ELF-1 (cell line): ENCODE measurements around the gene LYRM4.
"Not testable (repeated sequence)": the region's sequence is repeated elsewhere in the genome, so short reads cannot be mapped to it uniquely, and the experiment has no call there.

Source experiments
- DNase-seq: peaks from one replicate; pipeline ENCODE4 v3.0.0-alpha.2; 2016; ENCODE audit warnings: low read depth, low spot score

Gene LYRM4

GRCh38 chr6:5122504-5123112 lies 138.1 kb downstream of the LYRM4 start:
- no peak for DNase-seq

- no peak for DNase-seq
Observed at GRCh38 chr6:5121956-5122355, 138.8 kb downstream of the LYRM4 start.

DNA sequence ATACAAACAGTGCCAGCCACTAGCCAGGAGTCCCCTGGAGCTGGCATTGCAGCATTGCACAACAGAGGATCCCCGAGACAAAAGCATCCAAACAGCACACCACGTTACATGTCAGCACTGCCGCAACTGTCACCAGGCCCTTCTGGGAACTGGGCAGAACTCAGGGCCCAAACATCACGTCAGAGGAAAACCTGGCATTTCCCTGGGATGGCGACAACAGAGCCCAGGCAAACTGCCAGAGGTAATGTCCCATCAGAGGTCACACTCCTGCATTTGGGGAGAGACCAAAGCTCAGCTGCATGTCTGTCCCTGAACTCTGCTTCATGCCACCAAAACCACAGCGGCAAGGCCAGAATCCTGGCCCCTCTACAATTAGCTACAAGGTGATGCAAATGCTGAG lies 139.3 kb downstream of the LYRM4 start:
- DNase-seq: no peak

GRCh38 chr6:5120543-5120942 lies 140.2 kb downstream of the LYRM4 start:
- not testable (repeated sequence) for DNase-seq

DNA sequence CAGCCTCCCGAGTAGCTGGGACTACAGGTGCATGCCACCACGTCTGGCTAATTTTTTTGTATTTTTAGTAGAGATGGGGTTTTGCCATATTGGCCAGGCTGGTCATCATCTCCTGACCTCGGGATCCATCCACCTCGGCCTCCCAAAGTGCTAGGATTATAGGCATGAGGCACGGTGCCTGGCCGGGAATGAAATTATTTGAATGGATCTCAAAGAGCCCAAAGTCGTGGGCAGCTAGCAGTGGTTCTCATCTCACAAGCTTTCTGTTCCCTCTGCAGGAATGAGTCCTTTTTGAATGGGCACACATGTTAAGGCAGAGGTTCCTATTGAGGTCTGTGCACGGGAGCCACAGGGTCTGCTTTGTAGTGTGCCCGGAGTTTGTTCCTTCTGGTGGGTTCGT lies 140.7 kb downstream of the LYRM4 start:
- no peak for DNase-seq

DNA sequence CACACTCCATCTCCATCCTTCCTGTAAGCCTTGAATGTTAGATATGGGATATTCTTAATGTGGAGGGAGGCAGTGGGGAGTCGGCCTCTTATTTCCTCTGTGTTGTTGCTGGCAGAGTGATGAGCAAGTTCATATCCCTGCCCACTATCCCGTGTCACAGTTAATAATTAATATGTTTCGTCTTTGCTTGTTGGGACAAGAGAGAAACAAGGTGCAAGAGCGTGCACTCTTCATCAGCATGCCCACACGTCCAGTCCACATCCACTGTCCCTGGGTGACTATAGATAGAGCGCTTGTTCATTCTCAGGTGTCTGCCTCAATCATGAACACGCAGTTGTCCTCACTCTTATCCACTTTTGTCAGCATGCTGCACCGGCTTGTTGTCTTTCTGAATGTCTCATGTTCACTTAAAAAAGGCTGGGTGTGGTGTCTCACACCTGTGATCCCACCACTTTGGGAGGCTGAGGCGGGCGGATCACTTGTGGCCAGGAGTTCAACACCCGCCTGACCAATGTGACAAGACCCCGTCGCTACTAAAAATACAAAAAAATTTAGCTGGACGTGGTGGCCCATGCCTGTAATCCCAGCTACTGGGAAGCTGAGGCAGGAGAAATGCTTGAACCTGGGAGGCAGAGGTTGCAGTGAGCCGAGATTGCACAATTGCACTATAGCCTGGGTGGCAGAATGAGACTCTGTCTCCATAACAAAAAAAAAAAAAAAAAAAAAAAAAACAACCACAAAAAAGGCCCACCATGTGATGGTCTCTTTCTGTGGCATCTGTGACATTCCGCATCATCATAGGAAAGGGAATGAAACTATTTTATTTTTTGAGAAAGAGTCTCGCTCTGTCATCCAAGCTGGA lies 141.4 kb downstream of the LYRM4 start:
- no peak for DNase-seq

GRCh38 chr6:5116243-5116991 lies 144.3 kb downstream of the LYRM4 start:
- no peak for DNase-seq

DNA sequence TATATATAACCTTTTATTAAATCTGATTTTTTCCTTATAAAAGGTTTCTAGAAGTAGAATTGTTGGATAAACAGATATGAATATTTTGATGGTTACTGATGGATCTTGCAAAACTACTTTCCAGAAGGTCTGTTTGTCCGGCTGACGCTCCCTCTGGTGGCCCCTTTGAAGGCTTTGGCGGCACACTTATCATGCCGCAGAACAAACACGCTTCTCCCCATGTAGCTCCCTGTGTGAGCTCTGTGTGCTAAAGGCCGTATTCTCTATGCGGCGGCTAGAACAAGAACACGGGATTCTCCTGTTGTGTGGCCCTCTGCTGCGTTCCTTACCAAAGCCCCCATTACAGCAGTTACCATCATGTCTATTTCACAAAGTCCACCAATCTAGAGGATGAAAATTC lies 145.6 kb downstream of the LYRM4 start:
- DNase-seq: no peak

- DNase-seq: no peak
Observed at GRCh38 chr6:5113096-5113495, 147.7 kb downstream of the LYRM4 start.

GRCh38 chr6:5112066-5112799 lies 148.5 kb downstream of the LYRM4 start:
- peak; percentile 29 for DNase-seq

DNA sequence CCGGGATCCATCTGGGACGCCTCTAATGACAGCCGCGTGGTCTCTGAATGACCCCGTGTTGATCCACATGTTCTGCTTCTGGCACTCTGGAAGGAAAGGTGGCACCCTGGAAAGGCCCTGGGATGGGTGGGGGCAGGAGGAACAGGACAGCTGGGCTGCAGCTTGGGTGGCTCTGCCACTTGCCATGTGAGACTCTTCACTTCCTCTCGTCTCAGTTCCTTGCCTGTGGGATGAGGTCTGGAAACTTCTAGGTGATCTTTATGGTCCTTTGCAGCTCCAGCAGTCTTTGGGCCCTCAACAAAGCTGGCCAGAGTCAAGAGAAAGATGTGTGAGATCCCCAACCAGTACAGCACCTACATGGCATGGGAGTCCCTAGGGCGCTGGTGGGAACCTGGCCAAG lies 149.1 kb downstream of the LYRM4 start:
- DNase-seq: no peak

DNA sequence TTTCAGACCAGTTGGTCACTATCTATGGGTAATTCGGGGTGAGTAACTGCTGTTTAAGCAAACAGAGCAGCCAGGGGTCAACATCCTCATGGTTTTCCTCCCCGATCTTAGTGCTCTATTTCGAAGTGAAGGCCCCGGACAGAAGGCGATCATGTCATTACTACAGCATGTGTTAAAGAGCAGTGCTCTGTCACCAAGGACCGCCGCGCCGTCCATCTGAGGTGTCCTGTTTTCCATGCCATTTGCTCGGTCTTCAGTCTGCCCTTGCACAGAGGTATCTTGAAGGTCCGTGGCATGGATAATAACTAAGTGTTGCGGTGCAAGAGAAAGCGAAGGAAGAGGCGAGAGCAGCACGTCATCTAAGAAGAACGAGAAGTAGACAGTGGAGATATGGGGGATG lies 150.5 kb downstream of the LYRM4 start:
- DNase-seq: no peak

DNA sequence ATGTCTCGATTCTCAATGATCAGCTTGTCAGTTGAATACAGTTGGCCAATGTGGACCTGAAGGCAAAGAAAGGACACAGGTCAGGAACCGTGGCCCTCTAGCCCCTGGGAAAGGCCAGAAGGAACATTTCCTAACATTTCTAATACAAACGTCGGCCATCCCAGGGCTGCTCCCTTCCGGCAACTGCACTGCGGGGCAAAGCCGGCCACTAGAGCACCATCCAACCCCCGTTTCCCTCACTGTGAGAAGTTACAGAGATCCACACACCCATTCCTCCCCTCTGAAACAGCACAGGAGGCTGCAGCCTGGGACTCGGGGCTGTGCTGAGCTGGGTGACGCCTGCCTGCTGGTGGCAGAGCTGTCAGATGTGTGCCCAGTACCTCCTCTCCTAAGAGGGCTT lies 151.3 kb downstream of the LYRM4 start:
- DNase-seq: no peak

- no peak for DNase-seq
Observed at GRCh38 chr6:5108536-5109150, 152.1 kb downstream of the LYRM4 start.

DNA sequence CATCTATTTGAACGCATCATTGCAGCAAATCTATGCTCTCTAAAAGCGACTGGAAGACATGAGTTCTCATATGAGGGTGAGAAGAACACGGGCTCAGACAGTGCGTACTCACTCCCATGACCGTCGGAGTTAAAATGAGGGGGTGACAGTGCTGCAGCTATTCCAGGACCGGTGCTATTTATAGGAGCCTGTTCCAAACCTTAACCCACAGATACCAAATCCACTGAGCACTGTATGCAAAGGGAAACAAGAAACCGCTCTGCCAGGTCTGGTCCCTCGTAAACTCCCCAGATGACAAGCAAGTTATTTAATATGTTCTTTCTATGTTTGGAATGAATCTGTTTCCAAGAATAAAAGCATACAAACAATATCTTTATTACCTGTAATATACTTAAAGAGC lies 152.7 kb downstream of the LYRM4 start:
- DNase-seq: no peak

GRCh38 chr6:5107341-5107740 lies 153.4 kb downstream of the LYRM4 start:
- no peak for DNase-seq

GRCh38 chr6:5105146-5105545 lies 155.6 kb downstream of the LYRM4 start:
- DNase-seq: no peak

DNA sequence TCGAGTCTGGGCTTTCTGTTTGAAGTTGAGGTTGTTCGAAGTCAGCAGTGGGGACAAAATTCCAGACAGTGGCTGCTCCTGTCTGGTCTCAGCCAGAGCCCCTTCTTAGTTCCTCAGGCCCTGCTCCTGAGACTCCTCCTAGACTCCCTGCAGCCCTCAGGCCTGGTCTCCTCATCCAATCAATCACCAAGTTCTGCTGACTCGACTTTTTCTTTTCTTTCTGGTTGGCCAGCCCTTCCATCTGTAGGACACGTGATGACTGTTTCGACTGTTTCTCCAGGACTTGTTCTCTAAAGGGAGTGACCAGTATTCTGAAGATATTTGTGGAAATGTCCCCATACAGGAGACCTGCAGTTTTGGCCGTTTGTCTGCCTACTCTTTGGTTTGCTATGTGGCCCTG lies 156.1 kb downstream of the LYRM4 start:
- peak; percentile 69 for DNase-seq

DNA sequence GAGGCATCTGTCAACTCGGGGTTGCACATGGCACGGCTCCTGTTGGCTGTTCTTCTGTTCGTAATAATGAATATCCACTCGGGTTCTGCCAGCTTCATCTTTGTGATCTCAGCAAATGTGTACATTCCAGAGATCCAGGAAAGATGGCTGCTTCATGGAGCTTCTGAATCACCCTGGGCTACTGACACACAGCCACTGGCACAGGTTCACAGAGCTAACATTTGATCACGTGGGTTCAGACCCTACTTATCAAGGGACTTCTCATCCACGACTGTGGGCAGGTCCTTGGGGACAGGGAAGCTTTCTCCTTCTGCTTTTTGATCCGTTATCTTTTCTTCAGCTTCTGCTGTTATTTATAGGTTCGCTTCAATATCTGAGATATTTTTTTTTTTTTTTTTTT lies 157.5 kb downstream of the LYRM4 start:
- DNase-seq: no peak

DNA sequence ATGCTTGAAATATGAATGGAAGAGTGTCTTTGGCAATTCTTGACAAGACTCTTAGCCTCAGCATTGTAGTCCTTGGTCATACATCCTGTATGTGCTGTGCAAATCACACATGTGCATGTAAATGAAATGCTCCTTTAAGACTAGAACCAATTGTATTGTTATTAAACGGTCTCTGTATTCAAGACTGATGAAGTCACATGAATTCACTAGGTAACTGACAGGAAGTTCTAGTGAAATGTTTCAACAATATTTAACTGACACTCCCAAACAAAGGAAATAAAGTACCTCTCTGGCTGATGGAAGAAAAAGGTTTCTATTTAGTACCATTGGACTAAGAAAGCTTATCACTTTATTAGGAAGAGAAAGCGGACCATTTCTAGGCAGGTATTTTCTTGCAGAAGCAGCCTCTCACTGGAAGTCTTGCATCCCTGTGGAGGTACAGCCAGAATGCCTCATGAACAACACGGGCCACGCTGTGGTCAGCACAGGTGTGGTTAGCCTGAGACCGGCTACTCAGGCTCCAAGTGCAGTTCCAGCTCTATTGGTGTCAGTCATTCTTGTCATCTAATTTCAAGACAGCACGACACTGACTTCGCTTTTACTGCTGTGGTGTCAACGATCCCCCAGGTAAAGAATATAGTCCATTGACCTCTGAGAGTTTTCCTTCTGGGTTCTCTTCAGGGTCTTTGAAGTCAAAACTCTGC lies 158.3 kb downstream of the LYRM4 start:
- no peak for DNase-seq

DNA sequence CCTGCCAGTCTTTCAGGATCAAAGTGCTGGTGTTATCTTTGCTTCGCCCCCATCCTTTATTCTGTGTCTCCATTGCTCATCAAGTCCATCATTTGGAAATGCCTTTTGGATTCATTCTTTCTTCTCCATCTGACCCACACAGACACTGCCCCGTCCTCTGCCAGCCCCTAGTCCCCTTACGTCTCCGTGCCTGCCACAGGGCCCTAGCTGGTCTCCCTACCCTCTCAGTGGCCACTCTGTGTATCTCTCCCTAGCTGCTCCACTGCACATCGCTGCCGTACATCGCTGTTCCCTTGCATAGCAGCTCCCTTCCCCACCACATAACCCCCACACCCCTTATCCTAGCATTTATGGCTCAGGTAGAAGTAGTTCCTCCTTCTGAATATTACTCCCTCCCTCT lies 159.9 kb downstream of the LYRM4 start:
- DNase-seq: no peak
